ENCODE measurements around the gene LARGE1.

DNA sequence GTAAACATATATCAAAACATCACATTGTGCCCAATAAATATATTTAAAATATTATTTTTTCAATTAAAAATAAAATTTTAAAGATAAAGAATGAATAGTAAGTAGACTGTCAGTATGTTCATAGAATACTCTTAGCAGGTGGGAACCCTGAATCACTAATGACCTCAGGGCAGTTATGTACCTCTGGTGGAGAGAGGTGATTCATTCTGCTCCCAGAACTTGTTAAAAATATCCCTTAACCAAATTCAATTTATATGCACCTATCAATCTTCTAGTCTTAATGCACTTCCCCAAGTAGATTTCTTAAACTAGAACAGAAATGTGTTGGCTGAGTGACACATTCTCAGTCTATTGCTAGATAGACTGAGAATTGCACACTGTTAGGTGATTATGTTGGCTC, 678.2 kb downstream of the LARGE1 start:
- TF ChIP-seq, protein P1, sequence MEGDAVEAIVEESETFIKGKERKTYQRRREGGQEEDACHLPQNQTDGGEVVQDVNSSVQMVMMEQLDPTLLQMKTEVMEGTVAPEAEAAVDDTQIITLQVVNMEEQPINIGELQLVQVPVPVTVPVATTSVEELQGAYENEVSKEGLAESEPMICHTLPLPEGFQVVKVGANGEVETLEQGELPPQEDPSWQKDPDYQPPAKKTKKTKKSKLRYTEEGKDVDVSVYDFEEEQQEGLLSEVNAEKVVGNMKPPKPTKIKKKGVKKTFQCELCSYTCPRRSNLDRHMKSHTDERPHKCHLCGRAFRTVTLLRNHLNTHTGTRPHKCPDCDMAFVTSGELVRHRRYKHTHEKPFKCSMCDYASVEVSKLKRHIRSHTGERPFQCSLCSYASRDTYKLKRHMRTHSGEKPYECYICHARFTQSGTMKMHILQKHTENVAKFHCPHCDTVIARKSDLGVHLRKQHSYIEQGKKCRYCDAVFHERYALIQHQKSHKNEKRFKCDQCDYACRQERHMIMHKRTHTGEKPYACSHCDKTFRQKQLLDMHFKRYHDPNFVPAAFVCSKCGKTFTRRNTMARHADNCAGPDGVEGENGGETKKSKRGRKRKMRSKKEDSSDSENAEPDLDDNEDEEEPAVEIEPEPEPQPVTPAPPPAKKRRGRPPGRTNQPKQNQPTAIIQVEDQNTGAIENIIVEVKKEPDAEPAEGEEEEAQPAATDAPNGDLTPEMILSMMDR (IDR thresholded peaks at IDR 0.05): no peak
- TF ChIP-seq POLR2A (IDR thresholded peaks at IDR 0.05): no peak
- TF ChIP-seq POLR2AphosphoS5 (IDR thresholded peaks at IDR 0.05; ENCODE audit: insufficient read depth in 1 of 2, low read depth in 1 of 2): no peak
